Endothelial cell of umbilical vein (primary cell): ENCODE data around the gene NACAD. TPM values are rescaled to one million over a fixed set of nuclear protein-coding genes. Genes with fewer than 3 reads are reported as not detected.

Experiments
- BruUV-seq: library from RNA; stranded (reverse); fragments of 400-500 nt; replicated peaks from 2 replicates; lab custom pipeline; 2021; lab: Mats Ljungman, UMichigan
- CTCF ChIA-PET: fragments of 300-600, 350-600 bp; sonication (Branson Sonifier 250); formaldehyde crosslinking; loops from one replicate; lab custom pipeline; 2021; ENCODE audit warnings: antibody characterized with exemption, inconsistent platforms; lab: Charles Lee
- POLR2A ChIA-PET: fragments of 300-600, 350-600 bp; sonication (Branson Sonifier 250); formaldehyde crosslinking; loops from one replicate; lab custom pipeline; 2021; ENCODE audit warnings: antibody characterized with exemption, inconsistent platforms; lab: Charles Lee
- DNase-seq: peaks from one replicate; pipeline ENCODE4 v3.0.0-alpha.2; 2011; ENCODE audit warnings: low read depth, low spot score
- FAIRE-seq: peaks from 2 replicates; lab custom pipeline; 2011; peaks lifted over from hg19 to GRCh38; lab: Jason Lieb, UNC
- H2AFZ ChIP-seq: 2 replicates; pipeline ENCODE4 v1.6.0; 2012; ENCODE audit warnings: low read depth, low read length, control low read depth, inconsistent platforms
- H3K27ac ChIP-seq: 2 replicates; pipeline ENCODE4 v1.5.1; 2011; ENCODE audit warnings: low read depth, mild to moderate bottlenecking, control low read depth, low read length, moderate library complexity; ENCODE audit not compliant: insufficient read depth
- H3K27me3 ChIP-seq, 2 experiments: 2 replicates each; pipeline versions ENCODE4 v1.6.0 to v1.6.1; 2011; ENCODE audit warnings: low read length in 2 of 2, mixed read lengths in 1 of 2; ENCODE audit not compliant: control insufficient read depth in 2 of 2, insufficient read depth in 2 of 2
- H3K36me3 ChIP-seq, 2 experiments: 2 replicates in 1 of 2; 3 replicates in 1 of 2; pipeline ENCODE4 v1.5.1; 2011; ENCODE audit warnings: low read length in 2 of 2, mild to moderate bottlenecking in 1 of 2, moderate library complexity in 1 of 2; ENCODE audit not compliant: control insufficient read depth in 2 of 2, insufficient read depth in 2 of 2; ENCODE audit errors: extremely low read depth in 1 of 2
- H3K4me1 ChIP-seq: 3 replicates; pipeline ENCODE4 v1.5.1; 2011; ENCODE audit warnings: mild to moderate bottlenecking, low read length; ENCODE audit not compliant: control insufficient read depth, insufficient read depth; ENCODE audit errors: extremely low read depth
- H3K4me2 ChIP-seq: 2 replicates; pipeline ENCODE4 v1.6.1; 2011; ENCODE audit warnings: low read length, control low read depth, mixed read lengths; ENCODE audit not compliant: insufficient read depth
- H3K4me3 ChIP-seq, 3 experiments: fragments of 200-600 bp in 1 of 3; sonication (generic), shearing (Covaris generic) in 1 of 3; replicated peaks in 1 of 3; 2 replicates each; pipeline ENCODE4 v1.5.1; 2011 to 2016; ENCODE audit warnings: control low read depth in 3 of 3, low read length in 3 of 3, mild to moderate bottlenecking in 2 of 3, inconsistent platforms in 1 of 3, low read depth in 1 of 3, moderate library complexity in 1 of 3; ENCODE audit not compliant: insufficient read depth in 1 of 3
- H3K79me2 ChIP-seq: 2 replicates; pipeline ENCODE4 v1.6.0; 2012; ENCODE audit warnings: low read length, inconsistent platforms; ENCODE audit not compliant: control insufficient read depth, insufficient read depth
- H3K9ac ChIP-seq: replicated peaks from 2 replicates; pipeline ENCODE3; 2011; ENCODE audit warnings: low read length, control low read depth; ENCODE audit not compliant: insufficient read depth; ENCODE audit errors: extremely low read depth
- H3K9me1 ChIP-seq: replicated peaks from 3 replicates; pipeline ENCODE4 v1.6.0; 2011; ENCODE audit warnings: mild to moderate bottlenecking, low read length; ENCODE audit not compliant: control insufficient read depth, insufficient read depth; ENCODE audit errors: extremely low read depth
- H3K9me3 ChIP-seq: replicated peaks from 2 replicates; pipeline ENCODE4 v1.5.1; 2012; ENCODE audit warnings: low read length, inconsistent platforms; ENCODE audit not compliant: control insufficient read depth, insufficient read depth
- H4K20me1 ChIP-seq: replicated peaks from 2 replicates; pipeline ENCODE3; 2011; ENCODE audit warnings: mild to moderate bottlenecking, low read length; ENCODE audit not compliant: control insufficient read depth, insufficient read depth; ENCODE audit errors: extremely low read depth
- EZH2 ChIP-seq: IDR thresholded peaks from 2 replicates; pipeline ENCODE4 v1.6.1; 2012; ENCODE audit warnings: borderline replicate concordance, low read depth, mild to moderate bottlenecking, moderate library complexity, low read length, inconsistent platforms; ENCODE audit not compliant: severe bottlenecking
- FOS ChIP-seq: IDR thresholded peaks from 2 replicates; pipeline ENCODE4 v1.6.1; 2011; ENCODE audit warnings: mild to moderate bottlenecking, low read length, moderate library complexity, borderline replicate concordance; ENCODE audit not compliant: insufficient read depth
- GATA2 ChIP-seq: IDR thresholded peaks from 2 replicates; pipeline ENCODE4 v1.7.0; 2011; ENCODE audit warnings: low read depth, mild to moderate bottlenecking, moderate library complexity, mixed read lengths, low read length; ENCODE audit not compliant: insufficient read length, insufficient read depth
- JUN ChIP-seq: IDR thresholded peaks from 2 replicates; pipeline ENCODE4 v1.6.1; 2011; ENCODE audit warnings: borderline replicate concordance, low read depth; ENCODE audit not compliant: insufficient read length, insufficient read depth
- MYC ChIP-seq: IDR thresholded peaks from one replicate; pipeline ENCODE4 v1.6.1; 2011; ENCODE audit warnings: mild to moderate bottlenecking, low read depth, low read length
- POLR2A ChIP-seq: IDR thresholded peaks from 2 replicates; pipeline ENCODE4 v1.6.1; 2012; ENCODE audit warnings: low read depth, mild to moderate bottlenecking, control low read depth, low read length
- POLR2AphosphoS5 ChIP-seq: IDR thresholded peaks from 2 replicates; pipeline ENCODE4 v1.6.1; 2012; ENCODE audit warnings: low read depth, mild to moderate bottlenecking, control low read depth, low read length, moderate library complexity; ENCODE audit not compliant: insufficient read depth
- dilution Hi-C: fragments of 300-500 bp; cut with MboI; formaldehyde crosslinking; loops from one replicate; pipeline ENCODE4 v1.15.0; 2019; ENCODE audit warnings: low sequenced_read_pairs; ENCODE audit not compliant: extremely low pct_ligation_motif_present
- intact Hi-C: fragments of 100-400 bp; cut with micrococcal nuclease; formaldehyde crosslinking; loops from one replicate; pipeline ENCODE4 v1.10.0; 2022
- polyA plus RNA-seq, 4 experiments: library from polyadenylated mRNA; depleted of rRNA in 3 of 4; stranded (reverse) in 3 of 4; unstranded in 1 of 4; fragments of >200 nt; gene quantifications; 2 replicates each; pipeline versions ENCODE4 v1.2.1 to v1.2.3, GENCODE V29; 2011 to 2012; ENCODE audit warnings: missing spikeins in 1 of 4
- total RNA-seq: library from RNA; stranded (reverse); gene quantifications from 2 replicates; pipeline ENCODE4 v1.2.3, GENCODE V29; 2021
- TF ChIP-seq, protein P1 (sequence below): IDR thresholded peaks from 2 replicates; pipeline ENCODE4 v1.6.1; 2011; ENCODE audit not compliant: insufficient read depth, insufficient read length
- TF ChIP-seq, protein P2 (sequence below), 2 donors: IDR thresholded peaks; 1 replicate in 1 of 2; 2 replicates in 1 of 2; pipeline ENCODE4 v1.5.1; 2011; ENCODE audit warnings: low read length in 2 of 2, mild to moderate bottlenecking in 2 of 2, moderate library complexity in 2 of 2, control low read depth in 1 of 2, inconsistent platforms in 1 of 2, low read depth in 1 of 2; ENCODE audit not compliant: insufficient read depth in 1 of 2; ENCODE audit errors: extremely low read depth in 1 of 2

NACAD gene
- total and polyA plus RNA-seq, 2 donors (not counting 3 experiments of a cell fraction or from before 2014, with no cell fraction given): 1.4 to 6.6 TPM

- no peak overlapping the region for H3K4me2 ChIP-seq
- peaks cover 14 to 17% of the 10 kb centered on the region in 2 experiments for H3K27me3 ChIP-seq
- no peak overlapping the region for H3K27ac ChIP-seq
- intact Hi-C loops: no loop called here
- H3K9me1 ChIP-seq: no peaks in the 10 kb centered on the region
- FAIRE-seq: no peak
- H4K20me1 ChIP-seq: no peaks in the 10 kb centered on the region
- no peak for DNase-seq
- BruUV-seq: no TSS peak
- H3K79me2 ChIP-seq: no peaks in the 10 kb centered on the region
- no peaks in the 10 kb centered on the region for H3K9me3 ChIP-seq
- no peak overlapping the region for H3K9ac ChIP-seq
- no peaks in the 10 kb centered on the region for H3K4me1 ChIP-seq
- POLR2A ChIA-PET: no interaction called here
- TF ChIP-seq, protein P1, sequence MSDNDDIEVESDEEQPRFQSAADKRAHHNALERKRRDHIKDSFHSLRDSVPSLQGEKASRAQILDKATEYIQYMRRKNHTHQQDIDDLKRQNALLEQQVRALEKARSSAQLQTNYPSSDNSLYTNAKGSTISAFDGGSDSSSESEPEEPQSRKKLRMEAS: no peak
- TF ChIP-seq POLR2A (no peak), EZH2 (no peak), GATA2 (no peak), POLR2AphosphoS5 (no peak), FOS (no peak), JUN (no peak), MYC (no peak)
- TF ChIP-seq, protein P2, sequence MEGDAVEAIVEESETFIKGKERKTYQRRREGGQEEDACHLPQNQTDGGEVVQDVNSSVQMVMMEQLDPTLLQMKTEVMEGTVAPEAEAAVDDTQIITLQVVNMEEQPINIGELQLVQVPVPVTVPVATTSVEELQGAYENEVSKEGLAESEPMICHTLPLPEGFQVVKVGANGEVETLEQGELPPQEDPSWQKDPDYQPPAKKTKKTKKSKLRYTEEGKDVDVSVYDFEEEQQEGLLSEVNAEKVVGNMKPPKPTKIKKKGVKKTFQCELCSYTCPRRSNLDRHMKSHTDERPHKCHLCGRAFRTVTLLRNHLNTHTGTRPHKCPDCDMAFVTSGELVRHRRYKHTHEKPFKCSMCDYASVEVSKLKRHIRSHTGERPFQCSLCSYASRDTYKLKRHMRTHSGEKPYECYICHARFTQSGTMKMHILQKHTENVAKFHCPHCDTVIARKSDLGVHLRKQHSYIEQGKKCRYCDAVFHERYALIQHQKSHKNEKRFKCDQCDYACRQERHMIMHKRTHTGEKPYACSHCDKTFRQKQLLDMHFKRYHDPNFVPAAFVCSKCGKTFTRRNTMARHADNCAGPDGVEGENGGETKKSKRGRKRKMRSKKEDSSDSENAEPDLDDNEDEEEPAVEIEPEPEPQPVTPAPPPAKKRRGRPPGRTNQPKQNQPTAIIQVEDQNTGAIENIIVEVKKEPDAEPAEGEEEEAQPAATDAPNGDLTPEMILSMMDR (IDR thresholded peaks at IDR 0.05; ENCODE audit: extremely low read depth in 1 of 2, insufficient read depth in 1 of 2, low read depth in 1 of 2, low read length in 2 of 2): no peak
- H3K4me3 ChIP-seq: no peak overlapping the region
- CTCF ChIA-PET: interaction anchor here (1.4 kb wide), 1 partner anchor 146 kb away, joined by 5 read pairs; no protein-coding TSS in a partner anchor
- H3K36me3 ChIP-seq: no peaks in the 10 kb centered on the region
- H2AFZ ChIP-seq: no peak overlapping the region
- dilution Hi-C loops: no loop called here
Observed at GRCh38 chr7:45119550-45119949, 30.8 kb upstream of the NACAD start.
